Activated CD4-positive, alpha-beta T cell treated with anti-CD3 and anti-CD28 coated beads for 4 hours (primary cell): Measurements from ENCODE around the gene TMEM60.
"Not testable (repeated sequence)": the region's sequence is repeated elsewhere in the genome, so short reads cannot be mapped to it uniquely, and the experiment has no call there.

Experiments used
- DNase-seq, 2 donors: peaks; one replicate each; pipeline ENCODE4 v3.0.0-alpha.2; 2020

The TMEM60 gene

GRCh38 chr7:77798394-77799077 is at the start of gene TMEM60, which contains the start of gene PHTF2:
TMEM60 (minus strand) TSS chr7:77798434; CDS start chr7:77794373, 4,061 bp downstream.
PHTF2 (plus strand) TSS chr7:77798773.
- DNase-seq, result peak; percentile 88 to 90

GRCh38 chr7:77846317-77847092 is 48.3 kb upstream of the TMEM60 start:
- DNase-seq, result no peak

- DNase-seq, result no peak
Observed at GRCh38 chr7:77843194-77843593, 45.0 kb upstream of the TMEM60 start.

- DNase-seq, result no peak
Observed at GRCh38 chr7:77839919-77840318, 41.7 kb upstream of the TMEM60 start.

GRCh38 chr7:77838929-77839491 is 40.8 kb upstream of the TMEM60 start:
- no peak for DNase-seq

- no peak for DNase-seq
Observed at GRCh38 chr7:77837966-77838365, 39.7 kb upstream of the TMEM60 start.

- DNase-seq, result no peak
Observed at GRCh38 chr7:77837275-77837674, 39.0 kb upstream of the TMEM60 start.

GRCh38 chr7:77836425-77836824 is 38.2 kb upstream of the TMEM60 start:
- DNase-seq, result not testable (repeated sequence)

GRCh38 chr7:77833136-77833535 is 34.9 kb upstream of the TMEM60 start:
- no peak for DNase-seq

GRCh38 chr7:77831953-77832352 is 33.7 kb upstream of the TMEM60 start:
- no peak for DNase-seq

- DNase-seq, result peak in 1 of 2 donors; percentile 5
Observed at GRCh38 chr7:77831481-77831880, 33.2 kb upstream of the TMEM60 start.

GRCh38 chr7:77830649-77831355 is 32.6 kb upstream of the TMEM60 start:
- DNase-seq, result no peak

GRCh38 chr7:77827999-77828398 is 29.8 kb upstream of the TMEM60 start:
- DNase-seq, result no peak

GRCh38 chr7:77826300-77826699 is 28.1 kb upstream of the TMEM60 start:
- no peak for DNase-seq

GRCh38 chr7:77825131-77825530 is 26.9 kb upstream of the TMEM60 start:
- no peak for DNase-seq

GRCh38 chr7:77824636-77825035 is 26.4 kb upstream of the TMEM60 start:
- no peak for DNase-seq

GRCh38 chr7:77823787-77824186 is 25.6 kb upstream of the TMEM60 start:
- DNase-seq, result no peak

- no peak for DNase-seq
Observed at GRCh38 chr7:77822269-77822668, 24.0 kb upstream of the TMEM60 start.

- no peak for DNase-seq
Observed at GRCh38 chr7:77820967-77821366, 22.7 kb upstream of the TMEM60 start.

- no peak for DNase-seq
Observed at GRCh38 chr7:77819021-77819420, 20.8 kb upstream of the TMEM60 start.

- no peak for DNase-seq
Observed at GRCh38 chr7:77813180-77813579, 14.9 kb upstream of the TMEM60 start.

- DNase-seq, result no peak
Observed at GRCh38 chr7:77812290-77812685, 14.1 kb upstream of the TMEM60 start.
